Epithelial cell of proximal tubule (primary cell): Measurements from ENCODE around the gene ASCC3. TPM values are rescaled to one million over a fixed set of nuclear protein-coding genes. Genes with fewer than 3 reads are reported as not detected.

Source experiments
- DNase-seq: peaks from one replicate; pipeline ENCODE4 v3.0.0-alpha.2; 2011; ENCODE audit warnings: low read depth
- H3K4me3 ChIP-seq: 2 replicates; pipeline ENCODE4 v1.5.1; 2011; ENCODE audit warnings: low read depth, mild to moderate bottlenecking, low read length
- total RNA-seq: library from RNA; depleted of rRNA; stranded (reverse); fragments of >200 nt; gene quantifications from 2 replicates; pipeline ENCODE4 v1.2.3, GENCODE V29; 2015
- TF ChIP-seq, protein P1 (sequence below): conservative IDR thresholded peaks from 2 replicates; pipeline ENCODE4 v1.5.1; 2012; ENCODE audit warnings: low read depth, mild to moderate bottlenecking, low read length

Gene ASCC3
- total RNA-seq, 1 donor from 2014 or later: 28.6 TPM

DNA sequence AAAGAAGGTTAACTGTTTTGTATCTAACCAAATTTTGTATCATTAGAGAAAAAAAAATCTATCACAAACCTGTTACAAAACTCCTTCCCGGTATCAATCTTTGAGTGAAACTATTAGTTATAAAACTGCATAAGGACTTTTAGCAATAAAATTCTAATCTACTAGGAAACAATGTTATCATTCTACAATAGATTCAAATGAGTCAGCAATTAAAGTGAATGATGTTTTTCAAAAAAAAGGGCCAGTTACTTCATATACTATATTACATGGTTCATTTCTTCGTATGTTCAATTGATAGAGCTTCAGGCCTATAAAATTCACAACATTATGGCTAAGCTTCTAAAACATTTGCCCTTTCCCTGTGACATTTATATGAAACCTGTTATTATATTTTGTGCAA lies 15.6 kb downstream of the ASCC3 start:
- TF ChIP-seq, protein P1, sequence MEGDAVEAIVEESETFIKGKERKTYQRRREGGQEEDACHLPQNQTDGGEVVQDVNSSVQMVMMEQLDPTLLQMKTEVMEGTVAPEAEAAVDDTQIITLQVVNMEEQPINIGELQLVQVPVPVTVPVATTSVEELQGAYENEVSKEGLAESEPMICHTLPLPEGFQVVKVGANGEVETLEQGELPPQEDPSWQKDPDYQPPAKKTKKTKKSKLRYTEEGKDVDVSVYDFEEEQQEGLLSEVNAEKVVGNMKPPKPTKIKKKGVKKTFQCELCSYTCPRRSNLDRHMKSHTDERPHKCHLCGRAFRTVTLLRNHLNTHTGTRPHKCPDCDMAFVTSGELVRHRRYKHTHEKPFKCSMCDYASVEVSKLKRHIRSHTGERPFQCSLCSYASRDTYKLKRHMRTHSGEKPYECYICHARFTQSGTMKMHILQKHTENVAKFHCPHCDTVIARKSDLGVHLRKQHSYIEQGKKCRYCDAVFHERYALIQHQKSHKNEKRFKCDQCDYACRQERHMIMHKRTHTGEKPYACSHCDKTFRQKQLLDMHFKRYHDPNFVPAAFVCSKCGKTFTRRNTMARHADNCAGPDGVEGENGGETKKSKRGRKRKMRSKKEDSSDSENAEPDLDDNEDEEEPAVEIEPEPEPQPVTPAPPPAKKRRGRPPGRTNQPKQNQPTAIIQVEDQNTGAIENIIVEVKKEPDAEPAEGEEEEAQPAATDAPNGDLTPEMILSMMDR: no peak
- no peak for DNase-seq
- no peak overlapping the region for H3K4me3 ChIP-seq

DNA sequence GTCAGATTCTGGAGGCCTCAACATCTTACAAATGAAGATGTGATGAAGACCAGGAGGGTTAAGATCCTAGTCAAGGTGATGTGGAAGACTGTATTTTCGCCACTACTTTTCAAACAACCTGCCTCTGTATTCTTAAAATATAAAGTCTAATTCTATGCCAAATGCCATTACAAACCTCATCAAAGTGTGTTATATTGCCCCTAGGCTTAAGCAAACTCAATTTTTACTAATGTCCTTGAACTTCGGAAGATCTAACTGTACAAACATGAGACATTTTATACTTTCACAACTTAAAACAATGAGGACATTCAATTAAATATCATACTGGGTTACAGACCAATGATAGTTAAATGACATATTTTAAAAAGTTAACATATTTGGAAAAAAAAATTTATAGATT lies 19.1 kb downstream of the ASCC3 start:
- no peak for DNase-seq
- H3K4me3 ChIP-seq: no peak overlapping the region
- TF ChIP-seq, protein P1: no peak

DNA sequence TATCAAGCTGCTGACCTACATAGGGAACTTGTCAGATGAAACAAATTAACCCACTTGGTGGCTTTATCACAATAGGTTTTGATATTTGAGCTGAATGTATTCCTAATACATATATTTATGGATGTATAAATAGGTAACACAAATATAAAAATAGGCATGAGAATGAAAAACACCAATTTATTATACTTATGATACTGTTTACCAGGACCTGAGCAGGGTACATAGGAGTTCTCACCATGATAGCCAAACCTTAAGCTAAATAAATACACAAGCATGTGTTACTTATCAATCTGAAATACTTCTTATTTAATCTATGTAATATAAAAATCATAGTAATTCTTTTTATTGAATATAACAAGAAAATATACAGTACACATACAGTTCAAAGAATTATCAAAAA lies 25.0 kb downstream of the ASCC3 start:
- TF ChIP-seq, protein P1: no peak
- no peak overlapping the region for H3K4me3 ChIP-seq
- no peak for DNase-seq

DNA sequence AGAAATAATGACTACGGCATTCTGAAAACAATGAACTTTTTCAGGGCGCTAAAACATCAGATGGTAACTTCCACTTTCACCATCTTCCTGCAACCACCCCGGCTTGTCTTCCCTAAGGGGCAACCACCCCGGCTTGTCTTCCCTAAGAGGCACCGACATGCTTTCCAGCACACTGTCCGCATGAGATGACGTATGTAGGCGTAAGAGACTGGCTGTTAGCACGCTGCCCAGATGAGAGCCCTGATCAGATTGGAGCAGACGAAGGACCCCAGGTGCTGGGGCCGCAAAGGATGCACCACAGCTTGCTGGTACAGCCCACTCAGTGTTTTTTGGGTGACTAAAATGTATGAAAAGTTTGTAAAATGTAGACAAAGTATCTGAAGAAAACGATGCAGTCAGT lies 29.3 kb downstream of the ASCC3 start:
- TF ChIP-seq, protein P1: no peak
- DNase-seq: no peak
- H3K4me3 ChIP-seq: no peak overlapping the region

DNA sequence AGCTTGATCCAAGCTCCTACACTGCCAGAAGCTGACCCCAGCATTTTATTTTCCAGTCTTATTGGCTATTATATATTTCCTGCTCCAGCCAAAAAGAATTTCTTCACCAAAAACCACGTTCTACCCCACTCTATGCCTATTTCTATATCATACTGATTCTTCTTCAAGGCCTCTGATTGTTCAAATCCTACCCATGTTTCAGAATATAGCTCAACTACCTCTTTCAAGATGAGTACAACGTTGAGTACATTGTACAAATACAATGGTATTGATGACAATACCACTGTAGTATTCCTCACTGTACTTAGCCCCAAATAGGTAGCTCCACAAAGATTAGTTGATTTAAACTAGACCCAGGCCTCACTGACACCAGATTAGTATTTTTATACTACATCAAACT lies 31.0 kb downstream of the ASCC3 start:
- H3K4me3 ChIP-seq: no peak overlapping the region
- no peak for DNase-seq
- TF ChIP-seq, protein P1: no peak

DNA sequence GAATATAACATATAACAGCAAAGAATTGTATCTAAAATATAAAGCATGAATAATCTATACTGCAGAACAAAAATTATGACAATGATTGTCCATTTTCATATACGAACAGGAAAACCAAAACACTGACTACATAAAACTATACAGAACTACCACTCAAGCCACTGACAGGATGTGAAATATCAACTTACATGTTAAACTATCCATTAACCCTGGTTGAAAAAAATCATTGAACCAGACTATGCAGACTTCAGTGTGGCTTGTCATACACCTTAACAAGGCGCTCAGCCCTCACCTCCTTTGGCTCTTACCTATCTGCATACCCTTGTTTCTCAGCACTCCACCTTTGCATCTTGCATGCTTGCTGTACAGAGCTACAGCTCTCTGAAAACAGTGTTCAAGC lies 34.9 kb downstream of the ASCC3 start:
- TF ChIP-seq, protein P1: no peak
- H3K4me3 ChIP-seq: no peak overlapping the region
- no peak for DNase-seq

DNA sequence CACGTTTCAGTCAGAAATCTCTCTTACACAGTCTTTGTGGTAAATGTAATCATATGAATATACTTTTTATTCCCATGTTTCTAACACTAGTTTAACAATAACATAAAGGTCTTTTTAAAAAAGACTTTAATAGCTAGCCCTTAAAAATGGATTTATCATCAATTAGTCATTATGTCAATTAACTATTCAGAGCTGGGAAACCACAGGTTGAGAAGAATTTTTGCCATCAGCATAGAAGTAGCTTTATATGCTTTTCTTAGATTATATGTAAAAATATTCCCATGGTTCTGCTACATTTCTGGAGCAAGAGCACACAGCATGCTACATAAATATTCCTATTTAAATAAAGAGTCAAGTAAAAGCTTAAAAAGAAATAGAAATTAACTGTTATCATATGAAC lies 35.5 kb downstream of the ASCC3 start:
- TF ChIP-seq, protein P1: no peak
- H3K4me3 ChIP-seq: no peak overlapping the region
- DNase-seq: no peak
